ENCODE measurements around the gene TRIM66. TPM values are rescaled to one million over a fixed set of nuclear protein-coding genes. Genes with fewer than 3 reads are reported as not detected.

The TRIM66 gene
- total and polyA plus RNA-seq, 3 donors from 2014 or later, result 37.4 to 49.6 (median 49.2) TPM

GRCh38 chr11:8729067-8729466 lies 46.6 kb upstream of the TRIM66 start:
- H3K27me3 ChIP-seq, result no peaks in the 10 kb centered on the region
- peak overlapping the region; percentile 47 to 52 for H3K27ac ChIP-seq
- peaks cover 56% of the 10 kb centered on the region for H3K4me1 ChIP-seq
- H3K4me3 ChIP-seq, result no peak overlapping the region
- no peaks in the 10 kb centered on the region for H3K9me3 ChIP-seq
- H3K36me3 ChIP-seq (ENCODE audit: low read depth, missing control alignments), result no peaks in the 10 kb centered on the region
- 65 to 67% methylated on average over 6 of the region's 6 CpGs for WGBS, 2 donors
- TF ChIP-seq POLR2A (IDR thresholded peaks at IDR 0.05) (no peak), CTCF (IDR thresholded peaks at IDR 0.05) (no peak)
- no peak for DNase-seq
- intact Hi-C loops (cut with DNase I; ENCODE audit: low total_unique reads), result loop anchor here (10.0 kb wide), 1 partner anchor 76 kb away; no protein-coding TSS in a partner anchor

GRCh38 chr11:8728563-8728962 lies 46.1 kb upstream of the TRIM66 start:
- no peaks in the 10 kb centered on the region for H3K27me3 ChIP-seq
- WGBS, 2 donors, result 27 to 32% methylated on average over 4 of the region's 4 CpGs
- DNase-seq, result no peak
- H3K9me3 ChIP-seq, result no peaks in the 10 kb centered on the region
- peak overlapping the region; percentile 47 to 52 for H3K27ac ChIP-seq
- TF ChIP-seq CTCF (IDR thresholded peaks at IDR 0.05) (no peak), POLR2A (IDR thresholded peaks at IDR 0.05) (no peak)
- H3K4me1 ChIP-seq, result peaks cover 59% of the 10 kb centered on the region
- intact Hi-C loops (cut with DNase I; ENCODE audit: low total_unique reads), result loop anchor here (10.0 kb wide), 1 partner anchor 76 kb away; no protein-coding TSS in a partner anchor
- H3K4me3 ChIP-seq, result no peak overlapping the region
- H3K36me3 ChIP-seq (ENCODE audit: low read depth, missing control alignments), result no peaks in the 10 kb centered on the region

- no peaks in the 10 kb centered on the region for H3K27me3 ChIP-seq
- H3K36me3 ChIP-seq (ENCODE audit: low read depth, missing control alignments), result no peaks in the 10 kb centered on the region
- TF ChIP-seq CTCF (IDR thresholded peaks at IDR 0.05) (no peak), POLR2A (IDR thresholded peaks at IDR 0.05) (no peak)
- intact Hi-C loops (cut with DNase I; ENCODE audit: low total_unique reads), result loop anchor here (10.0 kb wide), 1 partner anchor 78 kb away; no protein-coding TSS in a partner anchor
- no peak for DNase-seq
- no peaks in the 10 kb centered on the region for H3K9me3 ChIP-seq
- no peak overlapping the region for H3K4me3 ChIP-seq
- peaks cover 60% of the 10 kb centered on the region for H3K4me1 ChIP-seq
- peak overlapping the region in 1 of 2 donors; percentile 52 for H3K27ac ChIP-seq
- 67 to 72% methylated on average over 4 of the region's 4 CpGs for WGBS, 2 donors
These were observed 43.9 kb upstream of the TRIM66 start for GRCh38 chr11:8726395-8726794.

- TF ChIP-seq CTCF (IDR thresholded peaks at IDR 0.05), result no peak
- TF ChIP-seq POLR2A (IDR thresholded peaks at IDR 0.05), result no peak
- no peak overlapping the region for H3K4me3 ChIP-seq
- peaks cover 74% of the 10 kb centered on the region for H3K4me1 ChIP-seq
- H3K9me3 ChIP-seq, result no peaks in the 10 kb centered on the region
- WGBS, 2 donors, result 48 to 73% methylated on average over 6 to 7 of the region's 7 CpGs
- peak overlapping the region; percentile 3 to 85 for H3K27ac ChIP-seq
- no peaks in the 10 kb centered on the region for H3K27me3 ChIP-seq
- intact Hi-C loops (cut with DNase I; ENCODE audit: low total_unique reads), result loop anchor here (10.0 kb wide), 1 partner anchor 80 kb away; no protein-coding TSS in a partner anchor
- H3K36me3 ChIP-seq (ENCODE audit: low read depth, missing control alignments), result no peaks in the 10 kb centered on the region
- DNase-seq, result no peak
These were observed 42.2 kb upstream of the TRIM66 start for GRCh38 chr11:8724682-8725081.

GRCh38 chr11:8723711-8724110 lies 41.2 kb upstream of the TRIM66 start:
- Histone ChIP-seq H3K27me3 (no peaks in the 10 kb centered on the region), H3K36me3 (ENCODE audit: low read depth, missing control alignments) (no peaks in the 10 kb centered on the region), H3K27ac (peak overlapping the region in 1 of 2 donors; percentile 85), H3K4me3 (no peak overlapping the region), H3K4me1 (peaks cover 74% of the 10 kb centered on the region), H3K9me3 (no peaks in the 10 kb centered on the region)
- intact Hi-C loops (cut with DNase I; ENCODE audit: low total_unique reads), result loop anchor here (10.0 kb wide), 1 partner anchor 81 kb away; no protein-coding TSS in a partner anchor
- DNase-seq, result no peak
- TF ChIP-seq CTCF (IDR thresholded peaks at IDR 0.05) (no peak), POLR2A (IDR thresholded peaks at IDR 0.05) (no peak)
- WGBS, 2 donors, result 81 to 87% methylated on average over 6 to 7 of the region's 7 CpGs
